Transverse colon (tissue), 4 donors: ENCODE measurements around the gene GRAMD2B.

Source experiments
- CTCF ChIP-seq, 5 experiments: fragments of 200-600 bp in 3 of 5; fragments of 450-650 bp in 2 of 5; sonication (generic) in 3 of 5; IDR thresholded peaks; 1 replicate in 2 of 5; 2 replicates in 3 of 5; pipeline ENCODE4 v1.5.1; 2016 to 2017; ENCODE audit warnings: antibody characterized with exemption in 5 of 5, inconsistent platforms in 3 of 5, mild to moderate bottlenecking in 2 of 5, moderate library complexity in 1 of 5
- EP300 ChIP-seq: sonication (generic); formaldehyde crosslinking; IDR thresholded peaks from one replicate; pipeline ENCODE4 v1.6.1; 2017; ENCODE audit warnings: antibody characterized with exemption, low read depth
- POLR2AphosphoS5 ChIP-seq, 3 donors: sonication (generic); formaldehyde crosslinking; IDR thresholded peaks; one replicate each; pipeline ENCODE4 v1.6.1; 2016; ENCODE audit warnings: antibody characterized with exemption in 3 of 3

GRCh38 chr5:126538579-126538978 lies 115.4 kb downstream of the GRAMD2B start:
- TF ChIP-seq CTCF (IDR thresholded peaks at IDR 0.05) (no peak), POLR2AphosphoS5 (IDR thresholded peaks at IDR 0.05) (no peak), EP300 (no peak)
